CD14-positive monocyte (primary cell): ENCODE results near the gene STX10. TPM values are rescaled to one million over a fixed set of nuclear protein-coding genes. Genes with fewer than 3 reads are reported as not detected.

ENCODE experiments used
- DNase-seq, 3 donors: peaks; one replicate each; pipeline ENCODE4 v3.0.0-alpha.2; 2011 to 2022
- H2AFZ ChIP-seq: 2 replicates; pipeline ENCODE4 v1.6.0; 2012; ENCODE audit warnings: mild to moderate bottlenecking, low read depth, low read length, inconsistent platforms; ENCODE audit not compliant: insufficient read depth, poor library complexity, severe bottlenecking
- H3K27ac ChIP-seq, 2 donors: 1 replicate in 1 of 2; 2 replicates in 1 of 2; pipeline ENCODE4 v1.5.1; 2012 to 2013; ENCODE audit warnings: low read length in 2 of 2, control low read depth in 1 of 2, inconsistent platforms in 1 of 2, low read depth in 1 of 2, mild to moderate bottlenecking in 1 of 2
- H3K27me3 ChIP-seq, 2 donors: one replicate each; pipeline versions ENCODE4 v1.6.0 to v1.6.1; 2011 to 2013; ENCODE audit warnings: low read length in 2 of 2; ENCODE audit not compliant: control insufficient read depth in 2 of 2, insufficient read depth in 2 of 2
- H3K36me3 ChIP-seq, 2 donors: replicated peaks in 1 of 2; 1 replicate in 1 of 2; 2 replicates in 1 of 2; pipeline versions ENCODE4 v1.5.1 to v1.6.1; 2012 to 2013; ENCODE audit warnings: low read length in 2 of 2, control low read depth in 1 of 2, inconsistent platforms in 1 of 2, mild to moderate bottlenecking in 1 of 2; ENCODE audit not compliant: insufficient read depth in 2 of 2, control insufficient read depth in 1 of 2
- H3K4me1 ChIP-seq, 2 donors: 1 replicate in 1 of 2; 2 replicates in 1 of 2; pipeline versions ENCODE4 v1.5.1 to v1.6.1; 2012 to 2013; ENCODE audit warnings: low read length in 2 of 2, control low read depth in 1 of 2, inconsistent platforms in 1 of 2, mild to moderate bottlenecking in 1 of 2, moderate library complexity in 1 of 2; ENCODE audit not compliant: insufficient read depth in 2 of 2, control insufficient read depth in 1 of 2
- H3K4me2 ChIP-seq: replicated peaks from 2 replicates; pipeline ENCODE3; 2012; ENCODE audit warnings: low read length, moderate library complexity, mild to moderate bottlenecking; ENCODE audit not compliant: poor library complexity, severe bottlenecking; ENCODE audit errors: extremely low read depth
- H3K4me3 ChIP-seq, 3 experiments: fragments of 200-600 bp in 1 of 3; sonication (generic) in 1 of 3; replicated peaks in 1 of 3; 1 replicate in 2 of 3; 2 replicates in 1 of 3; pipeline ENCODE4 v1.5.1; 2011 to 2013; ENCODE audit warnings: low read length in 3 of 3, mild to moderate bottlenecking in 3 of 3, control low read depth in 2 of 3, low read depth in 2 of 3, inconsistent platforms in 1 of 3, moderate library complexity in 1 of 3
- H3K79me2 ChIP-seq: 2 replicates; pipeline ENCODE4 v1.6.0; 2012; ENCODE audit warnings: mild to moderate bottlenecking, control low read depth, inconsistent platforms, low read length, moderate library complexity; ENCODE audit not compliant: insufficient read depth
- H3K9ac ChIP-seq: 2 replicates; pipeline ENCODE4 v1.6.0; 2017; ENCODE audit warnings: low read length, mild to moderate bottlenecking; ENCODE audit not compliant: insufficient read depth, poor library complexity, severe bottlenecking
- H3K9me3 ChIP-seq, 2 donors: replicated peaks in 1 of 2; 1 replicate in 1 of 2; 2 replicates in 1 of 2; pipeline versions ENCODE4 v1.5.1 to v1.6.1; 2012 to 2013; ENCODE audit warnings: low read length in 2 of 2, control low read depth in 1 of 2; ENCODE audit not compliant: control insufficient read depth in 1 of 2, insufficient read depth in 1 of 2
- H4K20me1 ChIP-seq: 2 replicates; pipeline ENCODE4 v1.6.0; 2012; ENCODE audit warnings: mild to moderate bottlenecking, low read length, control low read depth, moderate library complexity; ENCODE audit not compliant: insufficient read depth
- H3K27ac Mint-ChIP-seq, 7 donors: one replicate each; pipeline ENCODE4 v1.8.0; 2020; ENCODE audit warnings: mild to moderate bottlenecking in 7 of 7, mixed read lengths in 7 of 7, moderate library complexity in 6 of 7, inconsistent platforms in 2 of 7
- H3K27me3 Mint-ChIP-seq, 3 donors: one replicate each; pipeline ENCODE4 v1.8.0; 2021 to 2022; ENCODE audit warnings: low read depth in 3 of 3, mild to moderate bottlenecking in 3 of 3, mixed read lengths in 3 of 3, moderate library complexity in 3 of 3, inconsistent platforms in 1 of 3
- H3K36me3 Mint-ChIP-seq, 2 donors: one replicate each; pipeline ENCODE4 v1.8.0; 2020; ENCODE audit warnings: mixed read lengths in 2 of 2, inconsistent platforms in 1 of 2, mild to moderate bottlenecking in 1 of 2
- H3K4me1 Mint-ChIP-seq: one replicate; pipeline ENCODE4 v1.8.0; 2020; ENCODE audit warnings: mild to moderate bottlenecking, mixed read lengths
- H3K4me3 Mint-ChIP-seq, 2 donors: one replicate each; pipeline ENCODE4 v1.8.0; 2020; ENCODE audit warnings: mild to moderate bottlenecking in 2 of 2, mixed read lengths in 2 of 2, moderate library complexity in 1 of 2
- H3K9me3 Mint-ChIP-seq, 7 donors: one replicate each; pipeline ENCODE4 v1.8.0; 2020 to 2022; ENCODE audit warnings: mixed read lengths in 7 of 7, mild to moderate bottlenecking in 6 of 7, moderate library complexity in 6 of 7, inconsistent platforms in 2 of 7
- WGBS: methylation state at CpG from one replicate; pipeline ENCODE4 v1.1.5; 2013; ENCODE audit warnings: missing lambda C conversion rate; ENCODE audit not compliant: insufficient coverage; 5-methylcytosine and 5-hydroxymethylcytosine counted together
- intact Hi-C, 2 donors: fragments of 100-400 bp; cut with micrococcal nuclease; formaldehyde crosslinking; loops; one replicate each; pipeline versions ENCODE4 v1.15.0 to v1.15.1; 2023
- polyA minus RNA-seq: library from RNA; depleted of rRNA, polyadenylated mRNA; stranded (reverse); fragments of >200 nt; gene quantifications from 2 replicates; pipeline ENCODE4 v1.2.3, GENCODE V29; 2012
- polyA plus RNA-seq, 3 donors: library from polyadenylated mRNA; depleted of rRNA in 1 of 3; unstranded in 2 of 3; stranded (reverse) in 1 of 3; fragments of 300-500 nt in 2 of 3; fragments of >200 nt in 1 of 3; fragmentation: Illumina TruSeq in 2 of 3; gene quantifications; 1 replicate in 2 of 3; 2 replicates in 1 of 3; pipeline ENCODE4 v1.2.3, GENCODE V29; 2012 to 2021
- total RNA-seq, 12 experiments: library from RNA in 1 of 12; stranded (reverse) in 1 of 12; fragments of 120-200 nt in 1 of 12; gene quantifications; one replicate each; pipeline ENCODE4 v1.2.4 and lab custom pipeline; 2013 to 2026; ENCODE audit warnings: mixed read lengths in 6 of 12, inconsistent platforms in 1 of 12
- TF ChIP-seq, protein P1 (sequence below): fragments of 200-600 bp; IDR thresholded peaks from one replicate; pipeline ENCODE4 v1.8.0; 2022; ENCODE audit warnings: antibody characterized with exemption, mild to moderate bottlenecking

STX10 gene, protein sequence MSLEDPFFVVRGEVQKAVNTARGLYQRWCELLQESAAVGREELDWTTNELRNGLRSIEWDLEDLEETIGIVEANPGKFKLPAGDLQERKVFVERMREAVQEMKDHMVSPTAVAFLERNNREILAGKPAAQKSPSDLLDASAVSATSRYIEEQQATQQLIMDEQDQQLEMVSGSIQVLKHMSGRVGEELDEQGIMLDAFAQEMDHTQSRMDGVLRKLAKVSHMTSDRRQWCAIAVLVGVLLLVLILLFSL
- total RNA-seq (2013), result 189 TPM
- polyA plus RNA-seq (100 to 1,000 TPM; 158 to 392 (median 172) TPM), polyA minus RNA-seq (85.9 and 193 TPM in 2 replicates), total RNA-seq (lab: John Stamatoyannopoulos, UW) (4.8 to 57.5 (median 42.8) reads per million in 11 experiments)

DNA sequence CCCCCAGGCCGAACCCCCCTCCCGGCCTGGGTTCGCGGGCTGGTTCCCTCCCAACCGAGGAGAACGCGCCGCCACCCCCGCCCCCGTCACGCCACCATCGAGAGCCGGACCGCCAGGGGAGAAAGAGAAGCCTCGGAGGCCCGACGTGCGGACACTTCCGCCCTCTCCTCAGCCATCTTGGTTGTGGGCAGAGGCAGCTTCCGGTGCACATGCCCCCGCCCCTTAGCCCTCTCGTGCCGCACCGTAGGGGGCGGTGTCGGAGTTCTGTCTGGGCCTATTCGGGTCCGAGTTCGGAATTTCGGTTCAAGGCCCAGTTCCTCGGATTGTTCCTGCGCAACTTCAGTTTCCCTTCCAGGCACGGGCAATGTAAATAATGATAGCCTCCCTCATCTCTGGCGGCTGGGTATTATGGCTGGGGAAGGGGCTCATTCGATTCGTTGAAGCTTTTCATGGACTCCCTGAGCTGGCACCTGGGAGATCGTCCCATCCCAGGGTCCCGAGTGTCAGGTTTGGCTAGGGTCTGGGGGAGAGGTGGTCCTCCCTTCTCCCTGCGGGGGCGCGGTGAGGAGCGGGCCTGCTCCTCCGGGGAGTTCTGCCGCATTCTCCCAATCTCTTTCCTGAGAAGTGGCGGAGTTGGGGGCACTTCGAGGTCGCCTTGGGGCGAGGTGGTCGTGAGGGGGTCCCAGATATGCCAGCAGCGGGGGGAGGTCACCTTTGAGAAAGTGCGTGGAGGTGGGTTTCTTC is at the start of gene STX10, which contains the start of gene IER2:
Gene STX10 (minus strand): TSS at position 189 of the 744 bp plus-strand sequence. CDS start 202 bp downstream, outside the sequence.
Gene IER2 (plus strand): TSS at position 225 of the 744 bp plus-strand sequence. CDS start 2,776 bp downstream, outside the sequence.
- H3K9me3 Mint-ChIP-seq, result peaks cover 0 to 14% (median 8%) of the 10 kb centered on the region in 7 donors
- peak within 1 kb of the TSS; percentile 86 to 100 (median 96) for H3K4me3 ChIP-seq
- H3K9ac ChIP-seq, result peak within 1 kb of the TSS; percentile 97
- H3K9me3 ChIP-seq, result no peaks in the 10 kb centered on the region
- H3K4me3 Mint-ChIP-seq, result peak within 1 kb of the TSS; percentile 98 to 99
- WGBS, result 0% methylated on average over 36 of the region's 51 CpGs
- no peaks in the 10 kb centered on the region for H3K27me3 ChIP-seq
- intact Hi-C loops, result loop anchor here (5.0 to 10.0 kb wide), 5 partner anchors 33 to 694 kb away; partner anchors contain the start of genes LYL1 (in 2 of the 2), JUNB (in 1 of the 2), NACC1 (in 1 of the 2) and RAD23A (in 1 of the 2)
- TF ChIP-seq, protein P1, sequence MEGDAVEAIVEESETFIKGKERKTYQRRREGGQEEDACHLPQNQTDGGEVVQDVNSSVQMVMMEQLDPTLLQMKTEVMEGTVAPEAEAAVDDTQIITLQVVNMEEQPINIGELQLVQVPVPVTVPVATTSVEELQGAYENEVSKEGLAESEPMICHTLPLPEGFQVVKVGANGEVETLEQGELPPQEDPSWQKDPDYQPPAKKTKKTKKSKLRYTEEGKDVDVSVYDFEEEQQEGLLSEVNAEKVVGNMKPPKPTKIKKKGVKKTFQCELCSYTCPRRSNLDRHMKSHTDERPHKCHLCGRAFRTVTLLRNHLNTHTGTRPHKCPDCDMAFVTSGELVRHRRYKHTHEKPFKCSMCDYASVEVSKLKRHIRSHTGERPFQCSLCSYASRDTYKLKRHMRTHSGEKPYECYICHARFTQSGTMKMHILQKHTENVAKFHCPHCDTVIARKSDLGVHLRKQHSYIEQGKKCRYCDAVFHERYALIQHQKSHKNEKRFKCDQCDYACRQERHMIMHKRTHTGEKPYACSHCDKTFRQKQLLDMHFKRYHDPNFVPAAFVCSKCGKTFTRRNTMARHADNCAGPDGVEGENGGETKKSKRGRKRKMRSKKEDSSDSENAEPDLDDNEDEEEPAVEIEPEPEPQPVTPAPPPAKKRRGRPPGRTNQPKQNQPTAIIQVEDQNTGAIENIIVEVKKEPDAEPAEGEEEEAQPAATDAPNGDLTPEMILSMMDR, result peak; percentile 43
- H3K27ac Mint-ChIP-seq, result peak within 1 kb of the TSS; percentile 98 to 99 (median 99)
- H3K4me2 ChIP-seq, result peak within 1 kb of the TSS; percentile 86
- peaks cover 82% of the 10 kb centered on the region for H3K79me2 ChIP-seq
- peak; percentile 94 to 97 (median 96) for DNase-seq
- peaks cover 39% of the 10 kb centered on the region for H4K20me1 ChIP-seq
- peaks cover 2 to 21% of the 10 kb centered on the region in 2 donors for H3K36me3 ChIP-seq
- H3K27ac ChIP-seq, result peak within 1 kb of the TSS; percentile 95 to 97
- peak within 1 kb of the TSS; percentile 75 for H2AFZ ChIP-seq
- H3K36me3 Mint-ChIP-seq, result peaks cover 6 to 33% of the 10 kb centered on the region in 2 donors
- peaks cover 33% of the 10 kb centered on the region for H3K4me1 Mint-ChIP-seq
- peaks cover 0 to 15% (median 4%) of the 10 kb centered on the region in 3 donors for H3K27me3 Mint-ChIP-seq
- H3K4me1 ChIP-seq, result peaks cover 31 to 46% of the 10 kb centered on the region in 2 donors

- no peaks in the 10 kb centered on the region for H3K9me3 ChIP-seq
- no peaks in the 10 kb centered on the region for H3K9me3 Mint-ChIP-seq
- no peak overlapping the region for H2AFZ ChIP-seq
- TF ChIP-seq, protein P1, result no peak
- H3K36me3 ChIP-seq, result no peaks in the 10 kb centered on the region
- no peaks in the 10 kb centered on the region for H3K27me3 ChIP-seq
- WGBS, result 94% methylated on average over 18 of the region's 18 CpGs
- H3K79me2 ChIP-seq, result no peaks in the 10 kb centered on the region
- no peak overlapping the region for H3K4me2 ChIP-seq
- no peak overlapping the region for H3K27ac Mint-ChIP-seq
- H3K27me3 Mint-ChIP-seq, result peaks cover 0 to 3% (median 0%) of the 10 kb centered on the region in 3 donors
- no peak for DNase-seq
- peaks cover 4% of the 10 kb centered on the region for H3K4me1 Mint-ChIP-seq
- H3K9ac ChIP-seq, result no peak overlapping the region
- H3K4me3 ChIP-seq, result no peak overlapping the region
- intact Hi-C loops, result loop anchor here in 1 of 2 donors (5.0 kb wide), 1 partner anchor 34 kb away; no protein-coding TSS in a partner anchor
- H3K36me3 Mint-ChIP-seq, result no peaks in the 10 kb centered on the region
- H4K20me1 ChIP-seq, result no peaks in the 10 kb centered on the region
- H3K4me1 ChIP-seq, result peaks cover 0 to 2% of the 10 kb centered on the region in 2 donors
- no peak overlapping the region for H3K4me3 Mint-ChIP-seq
- no peak overlapping the region for H3K27ac ChIP-seq
These were observed 48.5 kb upstream of the STX10 start for GRCh38 chr19:13198634-13199033.
